Inflammatory macrophage (primary cell): ENCODE measurements around the gene USP28.
"Not testable (repeated sequence)": the region's sequence is repeated elsewhere in the genome, so short reads cannot be mapped to it uniquely, and the experiment has no call there.

Source experiments
- DNase-seq, 2 donors: peaks; one replicate each; pipeline ENCODE4 v3.0.0-alpha.2; 2020 to 2022
- total RNA-seq, 18 experiments: gene quantifications; one replicate each; lab custom pipeline; 2026; ENCODE audit warnings: mixed read lengths in 6 of 18, inconsistent platforms in 2 of 18; lab: John Stamatoyannopoulos, UW

The USP28 gene
- 18.8 to 43.5 (median 31.6) reads per million in 18 experiments for total RNA-seq

GRCh38 chr11:113875234-113876073, at the start of gene USP28:
Gene USP28, minus strand, starts transcription at chr11:113875572. Its CDS starts 71 bp downstream, at chr11:113875501.
- DNase-seq: peak; percentile 97 to 99

- no peak for DNase-seq
These were observed 48.2 kb upstream of the USP28 start for GRCh38 chr11:113923572-113923971.

GRCh38 chr11:113911491-113911890, 36.1 kb upstream of the USP28 start:
- not testable (repeated sequence) for DNase-seq

- DNase-seq: no peak
These were observed 32.7 kb upstream of the USP28 start for GRCh38 chr11:113908098-113908497.

- DNase-seq: no peak
These were observed 32.3 kb upstream of the USP28 start for GRCh38 chr11:113907681-113908080.

GRCh38 chr11:113907152-113907551, 31.8 kb upstream of the USP28 start:
- no peak for DNase-seq

GRCh38 chr11:113906516-113906915, 31.1 kb upstream of the USP28 start:
- no peak for DNase-seq

GRCh38 chr11:113906038-113906437, 30.7 kb upstream of the USP28 start:
- no peak for DNase-seq

- DNase-seq: no peak
These were observed 29.2 kb upstream of the USP28 start, which contains the start of gene HTR3B for GRCh38 chr11:113904379-113905101. Gene HTR3B, plus strand, starts transcription at chr11:113904796. Its CDS starts 138 bp downstream, at chr11:113904934.

GRCh38 chr11:113901141-113901540, 25.8 kb upstream of the USP28 start:
- DNase-seq: no peak

GRCh38 chr11:113896156-113896879, 20.9 kb upstream of the USP28 start:
- peak; percentile 33 to 53 for DNase-seq

GRCh38 chr11:113895367-113896155, 20.2 kb upstream of the USP28 start:
- no peak for DNase-seq

GRCh38 chr11:113894421-113894996, 19.1 kb upstream of the USP28 start:
- DNase-seq: no peak

- no peak for DNase-seq
These were observed 13.5 kb upstream of the USP28 start for GRCh38 chr11:113888848-113889247.

- DNase-seq: no peak
These were observed 10.5 kb upstream of the USP28 start for GRCh38 chr11:113885897-113886296.

GRCh38 chr11:113884361-113884836, 9.0 kb upstream of the USP28 start:
- DNase-seq: no peak

- DNase-seq: no peak
These were observed 6.5 kb upstream of the USP28 start for GRCh38 chr11:113881856-113882255.

- DNase-seq: no peak
These were observed 5.6 kb upstream of the USP28 start for GRCh38 chr11:113880971-113881370.

- DNase-seq: not testable (repeated sequence)
These were observed 4.1 kb upstream of the USP28 start for GRCh38 chr11:113879446-113879845.

GRCh38 chr11:113877670-113878055, 2.3 kb upstream of the USP28 start:
- DNase-seq: no peak
